ENCODE results near the gene HTRA2.
A peak's percentile ranks its signal among the peaks of the same experiment; 100 is the strongest.

HTRA2 gene

DNA sequence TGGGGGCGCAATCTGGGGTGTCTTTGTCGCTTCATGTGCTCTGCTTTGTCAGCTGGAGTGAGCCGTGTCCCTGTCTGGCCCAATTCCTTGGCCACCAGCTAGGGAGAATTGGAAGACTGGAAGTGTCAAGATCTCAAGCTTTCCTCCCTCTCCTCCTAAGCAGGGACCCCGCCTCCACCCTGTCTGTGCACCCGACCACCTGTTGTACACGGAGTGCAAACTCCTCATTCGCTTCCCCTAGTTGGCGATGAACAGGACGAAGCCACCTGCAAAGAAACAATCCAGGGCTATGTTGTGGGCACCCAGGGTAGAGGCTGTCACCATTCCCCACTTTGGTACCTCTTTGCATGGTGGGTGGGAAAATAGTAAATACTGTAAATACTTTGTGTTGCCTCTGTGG, 2.0 kb upstream of the HTRA2 start:
- TF ChIP-seq TAF1 (IDR thresholded peaks at IDR 0.05; ENCODE audit: low read depth, low read length): no peak
- TF ChIP-seq PAX5 (IDR thresholded peaks at IDR 0.05; ENCODE audit: insufficient read depth, low read length, severe bottlenecking): no peak
- DNase-seq (ENCODE audit: insufficient read length, low spot score) (no peak), FAIRE-seq (no peak)

- DNase-seq (ENCODE audit: insufficient read length, low spot score) (no peak), FAIRE-seq (no peak)
- TF ChIP-seq POU2F2 (IDR thresholded peaks at IDR 0.05; ENCODE audit: low read depth, low read length) (no peak; the same call in 1 of the 2 replicates), POLR2AphosphoS5 (IDR thresholded peaks at IDR 0.05; ENCODE audit: low read depth, low read length) (0 out of 2 replicates have a peak, but pooled peaks have one; percentile 13)
Observed at GRCh38 chr2:74528600-74529356, 955 bp upstream of the HTRA2 start.

GRCh38 chr2:74530239-74531187, 780 bp downstream of the HTRA2 start:
- TF ChIP-seq POU2F2 (IDR thresholded peaks at IDR 0.05; ENCODE audit: low read depth, low read length) (0 out of 2 replicates have a peak, but pooled peaks have one; percentile 6), POLR2AphosphoS5 (IDR thresholded peaks at IDR 0.05; ENCODE audit: low read depth, low read length) (peak; percentile 35; the same call in 1 of the 2 replicates), POLR2A (IDR thresholded peaks at IDR 0.05; ENCODE audit: low read depth, low read length) (peak; percentile 79), SPI1 (IDR thresholded peaks at IDR 0.05; ENCODE audit: low read depth, low read length) (no peak), PAX5 (IDR thresholded peaks at IDR 0.05; ENCODE audit: insufficient read depth, low read length, severe bottlenecking) (no peak), TAF1 (IDR thresholded peaks at IDR 0.05; ENCODE audit: low read depth, low read length) (no peak)
- peak; percentile 62 for FAIRE-seq
- DNase-seq (ENCODE audit: insufficient read length, low spot score): no peak

GRCh38 chr2:74531666-74532065, 1.9 kb downstream of the HTRA2 start:
- no peak for FAIRE-seq
- TF ChIP-seq POLR2AphosphoS5 (IDR thresholded peaks at IDR 0.05; ENCODE audit: low read depth, low read length) (no peak), SPI1 (IDR thresholded peaks at IDR 0.05; ENCODE audit: low read depth, low read length) (no peak), POU2F2 (IDR thresholded peaks at IDR 0.05; ENCODE audit: low read depth, low read length) (no peak), POLR2A (IDR thresholded peaks at IDR 0.05; ENCODE audit: low read depth, low read length) (no peak), TAF1 (IDR thresholded peaks at IDR 0.05; ENCODE audit: low read depth, low read length) (no peak)

GRCh38 chr2:74532222-74532621, 2.5 kb downstream of the HTRA2 start:
- no peak for TF ChIP-seq TAF1 (IDR thresholded peaks at IDR 0.05; ENCODE audit: low read depth, low read length)
- TF ChIP-seq POLR2AphosphoS5 (IDR thresholded peaks at IDR 0.05; ENCODE audit: low read depth, low read length): no peak
- TF ChIP-seq PAX5 (IDR thresholded peaks at IDR 0.05; ENCODE audit: insufficient read depth, low read length, severe bottlenecking): no peak
- no peak for TF ChIP-seq SPI1 (IDR thresholded peaks at IDR 0.05; ENCODE audit: low read depth, low read length)
- no peak for TF ChIP-seq POLR2A (IDR thresholded peaks at IDR 0.05; ENCODE audit: low read depth, low read length)
- TF ChIP-seq POU2F2 (IDR thresholded peaks at IDR 0.05; ENCODE audit: low read depth, low read length): no peak
- no peak for DNase-seq (ENCODE audit: insufficient read length, low spot score)
- no peak for FAIRE-seq

More at GRCh38 chr2:74531666-74532065, 1.9 kb downstream of the HTRA2 start:
- DNase-seq (ENCODE audit: insufficient read length, low spot score): no peak

DNA sequence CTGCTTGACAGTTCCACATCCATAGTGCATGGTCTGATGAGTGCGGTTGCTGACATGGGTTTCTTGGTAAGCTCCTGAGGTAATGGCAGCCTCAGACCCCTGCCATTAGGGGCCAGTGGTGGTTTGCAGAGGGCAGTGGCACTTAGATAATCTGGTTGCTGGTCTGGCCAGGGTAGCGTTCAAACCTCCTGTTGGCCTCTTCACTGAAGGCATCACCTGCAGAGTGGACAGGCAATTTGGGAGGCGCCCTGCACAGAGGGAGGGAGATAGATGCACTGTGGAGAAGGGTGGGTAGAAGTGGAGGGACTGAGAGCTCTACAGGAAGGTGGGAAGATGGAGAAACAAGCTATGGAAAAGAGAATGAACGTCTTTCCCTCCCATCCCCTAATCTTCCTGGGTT, 3.7 kb downstream of the HTRA2 start:
- no peak for TF ChIP-seq TAF1 (IDR thresholded peaks at IDR 0.05; ENCODE audit: low read depth, low read length)
- peak; percentile 23; the same call in 1 of the 2 replicates for TF ChIP-seq POLR2A (IDR thresholded peaks at IDR 0.05; ENCODE audit: low read depth, low read length)
- no peak for FAIRE-seq

DNA sequence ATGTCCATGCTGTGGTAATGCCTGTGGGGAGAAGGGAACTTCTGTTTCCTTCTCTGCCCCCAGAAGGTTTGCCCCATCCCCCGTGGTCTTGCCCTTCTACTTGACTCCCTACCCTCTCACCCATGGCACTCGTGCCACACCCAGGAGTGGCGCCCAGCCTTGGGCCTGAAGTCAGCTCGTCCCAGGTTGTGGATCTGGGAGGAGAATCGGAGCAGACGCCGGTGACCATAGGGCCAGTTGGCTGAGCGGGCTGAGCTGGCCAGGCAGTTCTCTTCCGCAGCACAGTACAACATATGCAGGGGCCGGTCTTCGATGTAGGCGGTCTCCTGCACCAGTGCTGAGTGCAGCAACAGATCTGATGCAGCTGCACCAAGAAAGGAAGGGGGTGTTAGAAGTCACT, 4.7 kb downstream of the HTRA2 start:
- no peak for TF ChIP-seq SPI1 (IDR thresholded peaks at IDR 0.05; ENCODE audit: low read depth, low read length)
- no peak for TF ChIP-seq POU2F2 (IDR thresholded peaks at IDR 0.05; ENCODE audit: low read depth, low read length)
- no peak for TF ChIP-seq POLR2AphosphoS5 (IDR thresholded peaks at IDR 0.05; ENCODE audit: low read depth, low read length)
- TF ChIP-seq TAF1 (IDR thresholded peaks at IDR 0.05; ENCODE audit: low read depth, low read length): no peak
- FAIRE-seq: no peak
- DNase-seq (ENCODE audit: insufficient read length, low spot score): no peak

More for the DNA sequence above, 3.7 kb downstream of the HTRA2 start:
- no peak for DNase-seq (ENCODE audit: insufficient read length, low spot score)

DNA sequence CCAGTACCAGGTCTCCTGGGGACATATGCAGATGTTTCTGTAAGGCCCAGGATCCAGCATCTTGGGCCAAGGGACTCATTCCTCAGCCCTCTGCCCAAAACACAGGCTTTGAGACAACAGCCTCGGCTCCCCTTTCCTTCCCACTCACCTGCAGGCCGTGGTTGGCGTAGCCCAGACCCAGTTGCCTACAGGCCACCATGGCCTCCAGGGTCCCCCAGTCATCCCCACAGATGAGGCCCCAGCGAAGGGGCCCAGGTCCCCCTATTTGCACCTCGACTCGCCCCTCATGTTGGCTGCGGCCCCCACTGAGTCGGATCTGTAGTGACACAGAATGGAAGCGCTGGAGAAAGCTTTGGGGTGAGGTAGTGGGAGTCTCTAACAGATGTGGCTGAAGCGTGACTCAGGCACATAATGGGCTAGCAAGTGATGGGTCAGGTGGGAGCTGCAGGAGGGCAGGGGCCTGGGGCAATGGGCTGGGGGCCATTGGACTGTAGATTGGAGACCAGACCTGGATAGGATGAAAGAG, 5.8 kb downstream of the HTRA2 start:
- TF ChIP-seq TAF1 (IDR thresholded peaks at IDR 0.05; ENCODE audit: low read depth, low read length): no peak
- no peak for TF ChIP-seq POLR2AphosphoS5 (IDR thresholded peaks at IDR 0.05; ENCODE audit: low read depth, low read length)
- no peak for TF ChIP-seq PAX5 (IDR thresholded peaks at IDR 0.05; ENCODE audit: insufficient read depth, low read length, severe bottlenecking)
- TF ChIP-seq POLR2A (IDR thresholded peaks at IDR 0.05; ENCODE audit: low read depth, low read length): no peak
- FAIRE-seq: no peak
- DNase-seq (ENCODE audit: insufficient read length, low spot score): no peak

DNA sequence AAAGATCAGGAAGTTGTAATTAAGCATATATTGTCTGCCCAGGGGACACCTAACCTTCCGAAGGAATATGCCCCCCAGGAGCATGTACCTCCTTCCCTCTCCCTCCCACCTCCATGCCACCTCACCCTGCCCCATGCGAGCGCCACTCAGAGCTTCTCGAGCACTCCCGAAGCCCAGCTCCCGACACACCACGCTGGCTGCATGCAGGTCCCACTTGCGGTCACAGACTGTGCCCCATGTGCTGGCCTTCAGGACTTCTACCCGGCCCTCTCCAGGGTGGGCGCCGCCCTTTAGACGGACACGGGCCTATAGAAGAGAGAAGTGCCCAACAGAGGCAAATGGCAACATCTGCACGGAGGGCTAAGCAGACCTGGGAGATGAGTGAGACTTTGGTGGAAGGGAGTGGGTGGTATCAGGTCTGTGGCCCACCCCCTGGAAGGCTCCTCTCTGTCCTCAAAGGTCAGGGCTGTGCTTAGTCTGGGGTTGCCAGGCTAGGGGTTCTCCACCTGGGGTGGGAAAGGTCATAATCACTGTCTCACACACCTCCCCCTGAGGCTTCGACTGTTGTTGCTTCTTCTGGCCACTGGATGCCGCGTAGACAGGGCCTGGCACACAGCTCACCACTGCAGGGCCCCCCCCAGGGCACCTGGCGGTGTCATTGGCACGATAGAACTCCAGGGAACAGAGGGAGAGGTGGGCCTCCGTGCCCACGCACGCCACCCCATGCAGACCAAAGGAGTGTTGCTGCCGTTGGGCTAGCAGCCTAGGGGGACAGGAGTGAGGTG, 6.6 kb downstream of the HTRA2 start:
- no peak; the same call in 1 of the 2 replicates for TF ChIP-seq POLR2AphosphoS5 (IDR thresholded peaks at IDR 0.05; ENCODE audit: low read depth, low read length)
- no peak for TF ChIP-seq TAF1 (IDR thresholded peaks at IDR 0.05; ENCODE audit: low read depth, low read length)
- TF ChIP-seq PAX5 (IDR thresholded peaks at IDR 0.05; ENCODE audit: insufficient read depth, low read length, severe bottlenecking): no peak
- no peak for TF ChIP-seq SPI1 (IDR thresholded peaks at IDR 0.05; ENCODE audit: low read depth, low read length)
- TF ChIP-seq POLR2A (IDR thresholded peaks at IDR 0.05; ENCODE audit: low read depth, low read length): no peak
- no peak for TF ChIP-seq POU2F2 (IDR thresholded peaks at IDR 0.05; ENCODE audit: low read depth, low read length)
- FAIRE-seq (no peak), DNase-seq (ENCODE audit: insufficient read length, low spot score) (no peak)
